ENCODE measurements around the gene ZNF804A.

The ZNF804A gene

DNA sequence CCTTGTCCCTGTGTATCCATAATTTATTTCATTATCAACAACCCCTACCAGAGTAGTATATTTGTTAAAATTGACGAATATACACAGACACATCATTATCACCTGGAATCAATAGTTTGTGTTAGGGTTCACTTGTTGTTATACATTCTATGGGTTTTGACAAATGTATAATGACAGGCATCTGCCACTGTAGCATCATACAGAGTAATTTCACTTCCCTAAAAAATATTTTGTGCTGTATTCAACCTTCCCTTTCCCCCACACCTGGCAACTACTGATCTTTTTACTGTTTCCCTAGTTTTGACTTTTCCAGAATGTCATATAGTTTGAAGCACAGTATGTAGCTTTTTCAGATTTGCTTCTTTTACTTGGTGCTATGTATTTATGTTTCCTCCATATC lies 132.0 kb downstream of the ZNF804A start:
- ATAC-seq = no peak
- no peak for TF ChIP-seq ESRRG (CRISPR knock-in tag; IDR thresholded peaks at IDR 0.05)
- TF ChIP-seq ZFP3 (CRISPR knock-in tag; IDR thresholded peaks at IDR 0.05) = no peak
- TF ChIP-seq, protein P1, sequence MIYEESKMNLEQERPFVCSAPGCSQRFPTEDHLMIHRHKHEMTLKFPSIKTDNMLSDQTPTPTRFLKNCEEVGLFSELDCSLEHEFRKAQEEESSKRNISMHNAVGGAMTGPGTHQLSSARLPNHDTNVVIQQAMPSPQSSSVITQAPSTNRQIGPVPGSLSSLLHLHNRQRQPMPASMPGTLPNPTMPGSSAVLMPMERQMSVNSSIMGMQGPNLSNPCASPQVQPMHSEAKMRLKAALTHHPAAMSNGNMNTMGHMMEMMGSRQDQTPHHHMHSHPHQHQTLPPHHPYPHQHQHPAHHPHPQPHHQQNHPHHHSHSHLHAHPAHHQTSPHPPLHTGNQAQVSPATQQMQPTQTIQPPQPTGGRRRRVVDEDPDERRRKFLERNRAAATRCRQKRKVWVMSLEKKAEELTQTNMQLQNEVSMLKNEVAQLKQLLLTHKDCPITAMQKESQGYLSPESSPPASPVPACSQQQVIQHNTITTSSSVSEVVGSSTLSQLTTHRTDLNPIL (CRISPR knock-in tag; IDR thresholded peaks at IDR 0.05; ENCODE audit: low read depth) = no peak
- TF ChIP-seq GLIS3 (CRISPR knock-in tag; IDR thresholded peaks at IDR 0.05) = no peak
- TF ChIP-seq PATZ1 (CRISPR knock-in tag; IDR thresholded peaks at IDR 0.05; ENCODE audit: borderline replicate concordance) = no peak
- TF ChIP-seq TCF4 (CRISPR knock-in tag; IDR thresholded peaks at IDR 0.05; ENCODE audit: borderline replicate concordance) = no peak
- TF ChIP-seq, protein P2, sequence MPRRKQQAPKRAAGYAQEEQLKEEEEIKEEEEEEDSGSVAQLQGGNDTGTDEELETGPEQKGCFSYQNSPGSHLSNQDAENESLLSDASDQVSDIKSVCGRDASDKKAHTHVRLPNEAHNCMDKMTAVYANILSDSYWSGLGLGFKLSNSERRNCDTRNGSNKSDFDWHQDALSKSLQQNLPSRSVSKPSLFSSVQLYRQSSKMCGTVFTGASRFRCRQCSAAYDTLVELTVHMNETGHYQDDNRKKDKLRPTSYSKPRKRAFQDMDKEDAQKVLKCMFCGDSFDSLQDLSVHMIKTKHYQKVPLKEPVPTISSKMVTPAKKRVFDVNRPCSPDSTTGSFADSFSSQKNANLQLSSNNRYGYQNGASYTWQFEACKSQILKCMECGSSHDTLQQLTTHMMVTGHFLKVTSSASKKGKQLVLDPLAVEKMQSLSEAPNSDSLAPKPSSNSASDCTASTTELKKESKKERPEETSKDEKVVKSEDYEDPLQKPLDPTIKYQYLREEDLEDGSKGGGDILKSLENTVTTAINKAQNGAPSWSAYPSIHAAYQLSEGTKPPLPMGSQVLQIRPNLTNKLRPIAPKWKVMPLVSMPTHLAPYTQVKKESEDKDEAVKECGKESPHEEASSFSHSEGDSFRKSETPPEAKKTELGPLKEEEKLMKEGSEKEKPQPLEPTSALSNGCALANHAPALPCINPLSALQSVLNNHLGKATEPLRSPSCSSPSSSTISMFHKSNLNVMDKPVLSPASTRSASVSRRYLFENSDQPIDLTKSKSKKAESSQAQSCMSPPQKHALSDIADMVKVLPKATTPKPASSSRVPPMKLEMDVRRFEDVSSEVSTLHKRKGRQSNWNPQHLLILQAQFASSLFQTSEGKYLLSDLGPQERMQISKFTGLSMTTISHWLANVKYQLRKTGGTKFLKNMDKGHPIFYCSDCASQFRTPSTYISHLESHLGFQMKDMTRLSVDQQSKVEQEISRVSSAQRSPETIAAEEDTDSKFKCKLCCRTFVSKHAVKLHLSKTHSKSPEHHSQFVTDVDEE (CRISPR knock-in tag; IDR thresholded peaks at IDR 0.05) = no peak
- TF ChIP-seq RARB (CRISPR knock-in tag; IDR thresholded peaks at IDR 0.05) = no peak
- no peak for TF ChIP-seq ZFP30 (CRISPR knock-in tag; IDR thresholded peaks at IDR 0.05)
- TF ChIP-seq ZC3H10 (CRISPR knock-in tag; IDR thresholded peaks at IDR 0.05) = no peak
- TF ChIP-seq SNAI2 (CRISPR knock-in tag; IDR thresholded peaks at IDR 0.05) = no peak
- no peak for TF ChIP-seq ISL1 (CRISPR knock-in tag; IDR thresholded peaks at IDR 0.05)
- TF ChIP-seq CSDC2 (CRISPR knock-in tag; IDR thresholded peaks at IDR 0.05) = no peak
- TF ChIP-seq BACH2 (CRISPR knock-in tag; IDR thresholded peaks at IDR 0.05; ENCODE audit: borderline replicate concordance) = no peak
- TF ChIP-seq ARNTL (CRISPR knock-in tag; IDR thresholded peaks at IDR 0.05; ENCODE audit: borderline replicate concordance, low read depth) = no peak
- TF ChIP-seq, protein P3, sequence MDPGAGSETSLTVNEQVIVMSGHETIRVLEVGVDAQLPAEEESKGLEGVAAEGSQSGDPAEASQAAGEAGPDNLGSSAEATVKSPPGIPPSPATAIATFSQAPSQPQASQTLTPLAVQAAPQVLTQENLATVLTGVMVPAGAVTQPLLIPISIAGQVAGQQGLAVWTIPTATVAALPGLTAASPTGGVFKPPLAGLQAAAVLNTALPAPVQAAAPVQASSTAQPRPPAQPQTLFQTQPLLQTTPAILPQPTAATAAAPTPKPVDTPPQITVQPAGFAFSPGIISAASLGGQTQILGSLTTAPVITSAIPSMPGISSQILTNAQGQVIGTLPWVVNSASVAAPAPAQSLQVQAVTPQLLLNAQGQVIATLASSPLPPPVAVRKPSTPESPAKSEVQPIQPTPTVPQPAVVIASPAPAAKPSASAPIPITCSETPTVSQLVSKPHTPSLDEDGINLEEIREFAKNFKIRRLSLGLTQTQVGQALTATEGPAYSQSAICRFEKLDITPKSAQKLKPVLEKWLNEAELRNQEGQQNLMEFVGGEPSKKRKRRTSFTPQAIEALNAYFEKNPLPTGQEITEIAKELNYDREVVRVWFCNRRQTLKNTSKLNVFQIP (CRISPR knock-in tag; IDR thresholded peaks at IDR 0.05; ENCODE audit: borderline replicate concordance, low read depth) = no peak
- no peak for TF ChIP-seq ZNF8 (CRISPR knock-in tag; IDR thresholded peaks at IDR 0.05)

DNA sequence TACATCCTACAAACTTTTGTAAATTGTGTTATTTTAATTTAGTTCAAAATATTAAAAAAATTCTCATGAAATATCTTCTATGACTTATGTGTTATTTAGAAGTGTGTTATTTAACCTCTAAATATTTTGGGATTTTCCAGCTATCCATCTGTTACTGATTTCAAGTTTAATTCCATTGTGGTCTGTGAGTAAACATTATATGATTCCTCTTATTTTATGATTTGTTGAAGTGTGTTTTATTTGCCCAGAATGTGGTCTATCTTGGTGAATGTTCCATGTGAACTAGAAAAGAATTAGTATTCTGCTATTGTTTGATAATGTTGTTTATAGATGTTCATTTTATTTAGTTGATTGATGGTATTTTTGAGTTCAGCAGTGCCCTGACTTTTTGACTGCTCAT lies 136.0 kb downstream of the ZNF804A start:
- ATAC-seq = no peak
- TF ChIP-seq SNAI2 (CRISPR knock-in tag; IDR thresholded peaks at IDR 0.05) (no peak), CSDC2 (CRISPR knock-in tag; IDR thresholded peaks at IDR 0.05) (no peak), ZFP3 (CRISPR knock-in tag; IDR thresholded peaks at IDR 0.05) (no peak), ZC3H10 (CRISPR knock-in tag; IDR thresholded peaks at IDR 0.05) (no peak), ZNF565 (CRISPR knock-in tag; conservative IDR thresholded peaks at IDR 0.05; ENCODE audit: low read depth) (no peak)

DNA sequence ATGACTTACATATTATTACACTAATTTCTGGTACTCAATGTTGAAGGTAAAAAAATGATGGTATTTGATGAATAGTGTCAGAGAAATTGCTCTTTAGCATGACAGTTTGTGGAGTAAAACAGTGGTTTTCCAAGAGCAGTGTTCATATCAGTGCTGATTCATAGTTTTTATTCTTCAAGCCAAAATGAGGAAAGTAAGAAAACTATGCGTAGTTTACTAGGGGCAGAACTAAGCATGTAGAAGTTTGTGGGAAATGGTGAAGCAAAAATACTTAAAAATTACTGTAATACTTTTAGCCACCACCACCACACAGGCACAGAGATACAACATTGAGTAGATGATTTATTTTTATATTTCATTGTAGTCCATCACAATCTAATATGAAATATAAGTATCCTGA lies 137.3 kb downstream of the ZNF804A start:
- no peak for ATAC-seq
- TF ChIP-seq, protein P2 (CRISPR knock-in tag; IDR thresholded peaks at IDR 0.05) = no peak
- TF ChIP-seq ZFP30 (CRISPR knock-in tag; IDR thresholded peaks at IDR 0.05) = no peak
- TF ChIP-seq CSRNP3 (CRISPR knock-in tag; IDR thresholded peaks at IDR 0.05) = no peak
- TF ChIP-seq GLIS3 (CRISPR knock-in tag; IDR thresholded peaks at IDR 0.05) = no peak
- TF ChIP-seq CSDC2 (CRISPR knock-in tag; IDR thresholded peaks at IDR 0.05) = no peak
- TF ChIP-seq RARB (CRISPR knock-in tag; IDR thresholded peaks at IDR 0.05) = no peak
- no peak for TF ChIP-seq ESRRG (CRISPR knock-in tag; IDR thresholded peaks at IDR 0.05)
- no peak for TF ChIP-seq ARNTL (CRISPR knock-in tag; IDR thresholded peaks at IDR 0.05; ENCODE audit: borderline replicate concordance, low read depth)
- no peak for TF ChIP-seq TCF4 (CRISPR knock-in tag; IDR thresholded peaks at IDR 0.05; ENCODE audit: borderline replicate concordance)
- no peak for TF ChIP-seq ZFP3 (CRISPR knock-in tag; IDR thresholded peaks at IDR 0.05)
- TF ChIP-seq, protein P1 (CRISPR knock-in tag; IDR thresholded peaks at IDR 0.05; ENCODE audit: low read depth) = no peak
- TF ChIP-seq PPARA (CRISPR knock-in tag; IDR thresholded peaks at IDR 0.05; ENCODE audit: borderline replicate concordance) = no peak
- no peak for TF ChIP-seq SNAI2 (CRISPR knock-in tag; IDR thresholded peaks at IDR 0.05)
- TF ChIP-seq ZNF8 (CRISPR knock-in tag; IDR thresholded peaks at IDR 0.05) = no peak
- TF ChIP-seq ZC3H10 (CRISPR knock-in tag; IDR thresholded peaks at IDR 0.05) = no peak
- no peak for TF ChIP-seq BACH2 (CRISPR knock-in tag; IDR thresholded peaks at IDR 0.05; ENCODE audit: borderline replicate concordance)
- TF ChIP-seq, protein P3 (CRISPR knock-in tag; IDR thresholded peaks at IDR 0.05; ENCODE audit: borderline replicate concordance, low read depth) = no peak

Measured in SK-N-SH treated with all-trans-retinoic acid at 6 μM for 48 hours (cell line).